Glutamatergic neuron (in vitro differentiated cells): ENCODE measurements around the gene ZC3H12C. TPM values are rescaled to one million over a fixed set of nuclear protein-coding genes. Genes with fewer than 3 reads are reported as not detected.
"Not testable (repeated sequence)": the region's sequence is repeated elsewhere in the genome, so short reads cannot be mapped to it uniquely, and the experiment has no call there.

Experiments
- DNase-seq: peaks from one replicate; pipeline ENCODE4 v3.0.0; 2022
- H3K27ac Mint-ChIP-seq: one replicate; pipeline ENCODE4 v1.8.0; 2020; ENCODE audit warnings: mild to moderate bottlenecking, mixed read lengths, inconsistent platforms; ENCODE audit not compliant: unreplicated experiment
- H3K27me3 Mint-ChIP-seq: one replicate; pipeline ENCODE4 v1.8.0; 2020; ENCODE audit warnings: mild to moderate bottlenecking, moderate library complexity, mixed read lengths, inconsistent platforms; ENCODE audit not compliant: unreplicated experiment
- H3K36me3 Mint-ChIP-seq: one replicate; pipeline ENCODE4 v1.8.0; 2020; ENCODE audit warnings: mild to moderate bottlenecking, mixed read lengths, inconsistent platforms; ENCODE audit not compliant: unreplicated experiment
- H3K4me1 Mint-ChIP-seq: one replicate; pipeline ENCODE4 v1.8.0; 2020; ENCODE audit warnings: mild to moderate bottlenecking, low read depth, mixed read lengths, inconsistent platforms; ENCODE audit not compliant: unreplicated experiment
- H3K4me3 Mint-ChIP-seq: one replicate; pipeline ENCODE4 v1.8.0; 2020; ENCODE audit warnings: mild to moderate bottlenecking, mixed read lengths, inconsistent platforms; ENCODE audit not compliant: unreplicated experiment
- H3K9me3 Mint-ChIP-seq: one replicate; pipeline ENCODE4 v1.8.0; 2020; ENCODE audit warnings: mild to moderate bottlenecking, moderate library complexity, mixed read lengths, inconsistent platforms; ENCODE audit not compliant: unreplicated experiment
- CTCF ChIP-seq: fragments of 200-600 bp; sonication (generic); IDR thresholded peaks from one replicate; pipeline ENCODE4 v1.5.0; 2021; ENCODE audit not compliant: partially characterized antibody, unreplicated experiment
- total RNA-seq: library from RNA; stranded (reverse); fragmentation: NEBNext Ultra II Directional; extraction: Animal tissue kit (Norgen Biotek cat#: 25700); gene quantifications from one replicate; pipeline ENCODE4 v1.2.1, GENCODE V29; 2021; ENCODE audit not compliant: unreplicated experiment

ZC3H12C gene
- total RNA-seq, 1 donor from 2014 or later: 60.6 TPM

DNA sequence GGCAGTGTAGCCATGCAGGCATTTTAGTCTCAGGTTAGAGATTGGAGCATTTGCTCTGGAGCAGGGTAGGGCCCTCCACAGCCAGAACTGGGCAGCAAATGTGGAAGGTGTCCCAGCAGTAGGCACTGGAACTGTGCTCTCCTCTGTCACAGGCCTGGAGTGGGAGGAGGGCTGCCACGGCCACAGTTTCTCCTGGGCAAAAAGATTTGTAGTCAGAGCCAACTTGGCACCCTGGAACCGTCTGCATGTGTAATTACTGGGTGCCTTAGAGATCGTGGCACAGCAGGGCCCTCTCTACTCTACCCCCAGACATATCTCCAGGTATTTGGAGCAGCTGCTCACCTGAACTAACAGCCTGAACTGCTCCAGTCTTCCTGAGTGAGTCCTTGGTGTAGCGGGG, 93.7 kb downstream of the ZC3H12C start:
- Mint-ChIP-seq H3K9me3 (no peaks in the 10 kb centered on the region), H3K27me3 (peaks cover 6% of the 10 kb centered on the region), H3K4me3 (no peak overlapping the region), H3K4me1 (peaks cover 16% of the 10 kb centered on the region), H3K36me3 (no peaks in the 10 kb centered on the region), H3K27ac (no peak overlapping the region)
- no peak for TF ChIP-seq CTCF
- DNase-seq: no peak

GRCh38 chr11:110187731-110188130, 94.5 kb downstream of the ZC3H12C start:
- Mint-ChIP-seq H3K4me1 (peaks cover 16% of the 10 kb centered on the region), H3K36me3 (no peaks in the 10 kb centered on the region)

DNA sequence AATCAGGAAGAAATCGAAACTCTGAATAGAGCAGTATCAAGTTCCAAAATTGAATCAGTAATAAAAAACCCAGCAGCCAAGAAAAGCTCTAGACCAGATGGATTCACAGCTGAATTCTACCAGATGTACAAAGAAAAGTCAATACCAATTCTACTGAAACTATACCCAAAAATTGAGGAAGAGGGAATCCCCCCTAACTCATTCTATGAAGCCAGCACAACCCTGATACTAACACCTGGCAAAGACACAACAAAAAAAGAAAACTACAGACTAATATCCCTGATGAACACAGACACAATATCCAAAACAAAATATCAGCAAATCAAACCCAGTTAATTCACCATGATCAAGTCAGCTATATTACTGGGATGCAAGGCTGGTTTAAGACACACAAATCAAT, 97.7 kb downstream of the ZC3H12C start:
- Mint-ChIP-seq H3K9me3 (no peaks in the 10 kb centered on the region), H3K4me1 (no peaks in the 10 kb centered on the region)
- no peak for DNase-seq

More at GRCh38 chr11:110187731-110188130, 94.5 kb downstream of the ZC3H12C start:
- Mint-ChIP-seq H3K27me3 (peaks cover 6% of the 10 kb centered on the region), H3K9me3 (no peaks in the 10 kb centered on the region), H3K27ac (no peak overlapping the region), H3K4me3 (no peak overlapping the region)
- DNase-seq: no peak
- no peak for TF ChIP-seq CTCF

GRCh38 chr11:110192604-110193282, 99.6 kb downstream of the ZC3H12C start:
- H3K27ac Mint-ChIP-seq, H3K4me3 Mint-ChIP-seq: not testable (repeated sequence)

More for the DNA sequence above, 97.7 kb downstream of the ZC3H12C start:
- Mint-ChIP-seq H3K27ac (no peak overlapping the region), H3K4me3 (no peak overlapping the region), H3K36me3 (no peaks in the 10 kb centered on the region), H3K27me3 (peaks cover 4% of the 10 kb centered on the region)
- TF ChIP-seq CTCF: no peak

DNA sequence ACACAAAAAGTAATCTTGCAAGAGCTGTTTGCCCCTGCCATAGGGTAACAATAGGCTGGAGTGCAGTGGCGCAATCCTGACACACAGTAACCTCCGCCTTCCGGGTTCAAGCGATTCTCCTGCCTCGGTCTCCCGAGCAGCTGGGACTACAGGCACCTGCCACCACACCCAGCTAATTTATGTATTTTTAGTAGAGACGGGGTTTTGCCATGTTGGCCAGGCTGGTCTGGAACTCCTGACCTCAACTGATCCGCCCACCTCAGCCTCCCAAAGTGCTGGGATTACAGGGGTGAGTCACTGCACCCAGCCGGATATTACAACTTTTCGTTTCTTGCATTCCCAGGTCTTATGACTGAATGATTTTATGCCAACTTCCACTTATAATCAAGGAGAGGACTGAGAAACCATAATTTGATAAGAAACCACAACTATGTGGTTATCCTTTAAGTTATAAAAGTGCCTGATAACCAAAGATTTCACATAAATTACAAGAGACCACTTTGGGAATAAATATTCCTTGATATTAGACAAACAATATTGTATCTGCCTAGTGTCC, 101.1 kb downstream of the ZC3H12C start:
- not testable (repeated sequence) for H3K4me1 Mint-ChIP-seq, H3K36me3 Mint-ChIP-seq, H3K4me3 Mint-ChIP-seq, H3K27me3 Mint-ChIP-seq, H3K9me3 Mint-ChIP-seq, DNase-seq, H3K27ac Mint-ChIP-seq

More at GRCh38 chr11:110192604-110193282, 99.6 kb downstream of the ZC3H12C start:
- H3K4me1 Mint-ChIP-seq, H3K36me3 Mint-ChIP-seq, DNase-seq, H3K9me3 Mint-ChIP-seq, H3K27me3 Mint-ChIP-seq: not testable (repeated sequence)

DNA sequence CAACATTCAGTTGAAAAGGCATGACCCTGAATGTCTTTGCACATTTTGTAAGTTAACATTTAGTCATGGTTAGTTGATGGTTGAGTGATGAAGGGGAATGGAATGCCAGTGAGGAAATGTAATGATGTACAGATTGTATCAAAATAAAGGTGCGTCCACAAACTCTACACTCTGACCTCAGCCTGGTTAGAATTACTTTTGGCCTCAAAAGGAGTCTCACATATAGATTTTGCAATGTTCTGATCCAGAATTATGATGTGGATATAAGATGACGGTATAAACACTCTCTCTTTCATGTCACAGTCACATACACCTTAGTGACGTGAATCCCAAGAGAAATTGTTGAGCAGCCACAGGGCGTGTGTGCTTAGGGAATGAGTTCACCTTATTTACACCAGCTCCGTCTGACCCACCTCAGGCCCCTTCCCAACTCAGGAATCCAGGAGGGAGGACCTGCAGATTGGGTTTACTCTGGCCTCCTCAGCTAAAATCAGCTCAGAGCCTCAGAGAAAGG, 103.1 kb downstream of the ZC3H12C start:
- H3K4me1 Mint-ChIP-seq: no peaks in the 10 kb centered on the region
- H3K36me3 Mint-ChIP-seq: no peaks in the 10 kb centered on the region
- H3K27ac Mint-ChIP-seq: no peak overlapping the region
- H3K27me3 Mint-ChIP-seq: peaks cover 2% of the 10 kb centered on the region
- H3K4me3 Mint-ChIP-seq: no peak overlapping the region
- TF ChIP-seq CTCF: no peak
- no peak for DNase-seq
- H3K9me3 Mint-ChIP-seq: no peaks in the 10 kb centered on the region
